ENCODE results near the gene FRMD8. TPM values are rescaled to one million over a fixed set of nuclear protein-coding genes. Genes with fewer than 3 reads are reported as not detected.

Gene FRMD8
- total RNA-seq, 1 donor from 2014 or later, result 70.6 TPM

GRCh38 chr11:65425971-65426838 lies 39.8 kb downstream of the FRMD8 start:
- ATAC-seq (ENCODE audit: low read depth), result peak; percentile 32
- ChIA-PET CTCF (interaction anchor here (1.8 to 12.8 kb wide), 2 partner anchors 10 to 78 kb away, joined by 11 to 289 read pairs; partner anchors contain the start of gene MALAT1), POLR2A (interaction anchor here (0.6 to 19.3 kb wide), 16 partner anchors 8 to 140 kb away, joined by 3 to 3752 read pairs (median 26); partner anchors contain the start of genes FRMD8, MALAT1, NEAT1 and SLC25A45)
- H3K27me3 Mint-ChIP-seq, result no peaks in the 10 kb centered on the region
- peaks cover 77% of the 10 kb centered on the region for H3K4me1 Mint-ChIP-seq
- H3K27ac Mint-ChIP-seq, result peak overlapping the region; percentile 100
- intact Hi-C loops (cut with micrococcal nuclease), result loop anchor here (1.0 kb wide), 4 partner anchors 10 to 71 kb away; partner anchors contain the start of gene SLC25A45
- no peak for TF ChIP-seq CTCF (IDR thresholded peaks at IDR 0.05)
- peak overlapping the region; percentile 100 for H3K4me3 Mint-ChIP-seq
- no peak for DNase-seq
- H3K36me3 Mint-ChIP-seq (ENCODE audit: low read depth), result peaks cover 55% of the 10 kb centered on the region
- H3K9me3 Mint-ChIP-seq, result no peaks in the 10 kb centered on the region

- ATAC-seq (ENCODE audit: low read depth) (no peak), DNase-seq (no peak)
- peak overlapping the region; percentile 100 for H3K4me3 Mint-ChIP-seq
- ChIA-PET POLR2A (interaction anchor here (0.6 to 19.3 kb wide), 14 partner anchors 9 to 120 kb away, joined by 3 to 3752 read pairs (median 6); partner anchors contain the start of genes MALAT1 and NEAT1), CTCF (interaction anchor here (0.7 to 12.8 kb wide), 2 partner anchors 9 to 77 kb away, joined by 3 to 289 read pairs; partner anchors contain the start of gene MALAT1)
- H3K27me3 Mint-ChIP-seq, result no peaks in the 10 kb centered on the region
- H3K36me3 Mint-ChIP-seq (ENCODE audit: low read depth), result peaks cover 55% of the 10 kb centered on the region
- no peak for TF ChIP-seq CTCF (IDR thresholded peaks at IDR 0.05)
- intact Hi-C loops (cut with micrococcal nuclease), result loop anchor here (1.0 kb wide), 1 partner anchor 14 kb away; no protein-coding TSS in a partner anchor
- H3K4me1 Mint-ChIP-seq, result peaks cover 79% of the 10 kb centered on the region
- H3K9me3 Mint-ChIP-seq, result no peaks in the 10 kb centered on the region
- H3K27ac Mint-ChIP-seq, result peak overlapping the region; percentile 100
Observed at GRCh38 chr11:65426839-65427690, 40.6 kb downstream of the FRMD8 start.

GRCh38 chr11:65427691-65428577 lies 41.5 kb downstream of the FRMD8 start:
- intact Hi-C loops (cut with micrococcal nuclease), result no loop called here
- ChIA-PET CTCF (interaction anchor here (0.7 kb wide), 1 partner anchor 10 kb away, joined by 3 read pairs; no protein-coding TSS in a partner anchor), POLR2A (interaction anchor here (0.6 to 19.3 kb wide), 11 partner anchors 10 to 119 kb away, joined by 3 to 3752 read pairs (median 6); partner anchors contain the start of genes MALAT1 and NEAT1)
- no peak for DNase-seq
- Mint-ChIP-seq H3K36me3 (ENCODE audit: low read depth) (peaks cover 50% of the 10 kb centered on the region), H3K9me3 (no peaks in the 10 kb centered on the region), H3K4me3 (peak overlapping the region; percentile 100), H3K4me1 (peaks cover 84% of the 10 kb centered on the region), H3K27me3 (no peaks in the 10 kb centered on the region), H3K27ac (peak overlapping the region; percentile 100)
- no peak for TF ChIP-seq CTCF (IDR thresholded peaks at IDR 0.05)
- ATAC-seq (ENCODE audit: low read depth), result no peak

- peak overlapping the region; percentile 100 for H3K4me3 Mint-ChIP-seq
- peaks cover 48% of the 10 kb centered on the region for H3K36me3 Mint-ChIP-seq (ENCODE audit: low read depth)
- intact Hi-C loops (cut with micrococcal nuclease), result no loop called here
- no peak for DNase-seq
- no peaks in the 10 kb centered on the region for H3K27me3 Mint-ChIP-seq
- peaks cover 88% of the 10 kb centered on the region for H3K4me1 Mint-ChIP-seq
- H3K27ac Mint-ChIP-seq, result peak overlapping the region; percentile 100
- H3K9me3 Mint-ChIP-seq, result no peaks in the 10 kb centered on the region
- TF ChIP-seq CTCF (IDR thresholded peaks at IDR 0.05), result no peak
- ChIA-PET POLR2A (interaction anchor here (1.4 to 19.3 kb wide), 6 partner anchors 10 to 73 kb away, joined by 4 to 3752 read pairs (median 12); partner anchors contain the start of genes MALAT1 and NEAT1), CTCF (no interaction called here)
- no peak for ATAC-seq (ENCODE audit: low read depth)
Observed at GRCh38 chr11:65428578-65429067, 42.2 kb downstream of the FRMD8 start.
